Panc1 (cell line): Measurements from ENCODE around the gene CREB5. TPM values are rescaled to one million over a fixed set of nuclear protein-coding genes. Genes with fewer than 3 reads are reported as not detected.

Experiments
- ATAC-seq: fragments of 200-7000 bp; cut with Tn5 transposase; 2 replicates; pipeline ENCODE4 v1.9.1; 2020; ENCODE audit warnings: mild to moderate bottlenecking, moderate library complexity
- BruUV-seq: library from RNA; stranded (reverse); fragments of 400-500 nt; replicated peaks from 2 replicates; lab custom pipeline; 2021; lab: Mats Ljungman, UMichigan
- CTCF ChIA-PET: fragments of 300-600 bp; sonication (Branson Sonifier 250); formaldehyde crosslinking; loops from one replicate; lab custom pipeline; 2022; ENCODE audit warnings: antibody characterized with exemption; lab: Charles Lee
- POLR2A ChIA-PET: fragments of 300-600 bp; sonication (Branson Sonifier 250); formaldehyde crosslinking; loops from one replicate; lab custom pipeline; 2022; ENCODE audit warnings: antibody characterized with exemption; lab: Charles Lee
- DNase-seq: peaks from one replicate; pipeline ENCODE4 v3.0.0-alpha.2; 2010; ENCODE audit warnings: low read depth, low spot score
- H3K27ac ChIP-seq: 2 replicates; pipeline ENCODE4 v1.5.1; 2011; ENCODE audit warnings: mild to moderate bottlenecking, low read length, inconsistent platforms
- H3K27me3 ChIP-seq: fragments of 200-500 bp; sonication (Bioruptor generic); 2 replicates; pipeline ENCODE4 v1.6.0; 2014; ENCODE audit warnings: low read length, inconsistent platforms; ENCODE audit not compliant: control insufficient read depth, insufficient read depth
- H3K36me3 ChIP-seq: fragments of 200-500 bp; sonication (Bioruptor generic); 2 replicates; pipeline ENCODE4 v1.5.1; 2014; ENCODE audit warnings: inconsistent platforms, mild to moderate bottlenecking, low read length, moderate library complexity; ENCODE audit not compliant: control insufficient read depth, insufficient read depth
- H3K4me1 ChIP-seq: 2 replicates; pipeline ENCODE4 v1.5.1; 2011; ENCODE audit warnings: inconsistent platforms, mild to moderate bottlenecking, low read length, moderate library complexity; ENCODE audit not compliant: control insufficient read depth, insufficient read depth
- H3K4me3 ChIP-seq, 2 experiments: 2 replicates each; pipeline ENCODE4 v1.5.1; 2011 to 2012; ENCODE audit warnings: low read depth in 2 of 2, low read length in 2 of 2, mild to moderate bottlenecking in 2 of 2, inconsistent platforms in 1 of 2, moderate library complexity in 1 of 2
- H3K9me3 ChIP-seq: fragments of 200-500 bp; sonication (Bioruptor generic); 2 replicates; pipeline ENCODE4 v1.5.1; 2014; ENCODE audit warnings: low read depth, mild to moderate bottlenecking, inconsistent platforms, low read length, moderate library complexity; ENCODE audit not compliant: control insufficient read depth, insufficient read depth
- POLR2AphosphoS5 ChIP-seq: IDR thresholded peaks from 2 replicates; pipeline ENCODE4 v1.6.1; 2012; ENCODE audit warnings: mild to moderate bottlenecking, low read depth, low read length, moderate library complexity
- REST ChIP-seq, 2 experiments: IDR thresholded peaks; 2 replicates each; pipeline ENCODE4 v1.6.1; 2011 to 2012; ENCODE audit warnings: low read depth in 2 of 2, control low read depth in 1 of 2, low read length in 1 of 2, mild to moderate bottlenecking in 1 of 2, moderate library complexity in 1 of 2; ENCODE audit not compliant: insufficient read depth in 1 of 2
- SIN3A ChIP-seq: IDR thresholded peaks from 2 replicates; pipeline ENCODE4 v1.6.1; 2012; ENCODE audit warnings: low read depth, mild to moderate bottlenecking, low read length, moderate library complexity, borderline replicate concordance; ENCODE audit not compliant: insufficient read depth
- TCF7L2 ChIP-seq: IDR thresholded peaks from 2 replicates; pipeline ENCODE4 v1.6.1; 2011; ENCODE audit warnings: mild to moderate bottlenecking, low read depth, low read length, inconsistent platforms
- in situ Hi-C: cut with HindIII; loops from 2 replicates; pipeline ENCODE4 v1.10.0; 2016; ENCODE audit warnings: low sequenced_read_pairs, low pct_unique_long_range_greater_than_20kb
- intact Hi-C: fragments of 100-400 bp; cut with micrococcal nuclease; formaldehyde crosslinking; loops from one replicate; pipeline ENCODE4 v1.10.0; 2022; ENCODE audit not compliant: unreplicated experiment
- total RNA-seq: library from RNA; stranded (reverse); gene quantifications from one replicate; pipeline ENCODE4 v1.2.1, GENCODE V29; 2021; ENCODE audit not compliant: unreplicated experiment
- TF ChIP-seq, protein P1 (sequence below): fragments of 450-650 bp; IDR thresholded peaks from 2 replicates; pipeline ENCODE4 v1.5.1; 2017; ENCODE audit warnings: mild to moderate bottlenecking

CREB5 gene
- total RNA-seq, 1 experiment from 2014 or later: 3.1 TPM

DNA sequence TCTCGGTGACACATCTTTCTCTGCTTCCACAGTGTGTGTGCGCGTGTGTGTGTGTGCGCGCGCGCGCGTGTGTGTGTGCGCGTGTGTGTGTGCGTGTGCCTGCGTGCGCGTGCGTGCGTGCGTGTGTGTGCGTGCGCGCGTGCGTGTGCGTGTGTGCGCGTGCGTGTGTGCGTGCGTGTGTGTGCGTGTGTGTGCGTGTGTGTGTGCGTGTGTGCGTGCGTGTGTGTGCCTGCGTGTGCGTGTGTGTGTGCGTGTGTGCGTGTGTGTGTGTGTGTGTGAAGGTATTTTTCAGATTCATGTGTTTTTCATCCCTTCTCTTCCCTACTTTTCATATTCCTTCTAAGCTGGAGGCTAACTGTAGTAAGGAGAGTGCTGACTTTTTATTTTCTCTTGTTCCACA lies 148.4 kb downstream of the CREB5 start:
- peaks cover 7% of the 10 kb centered on the region; the same call in 1 of the 2 replicates for H3K27me3 ChIP-seq
- intact Hi-C loops (no loop called here), in situ Hi-C loops (no loop called here)
- H3K27ac ChIP-seq: no peak overlapping the region
- H3K36me3 ChIP-seq: no peaks in the 10 kb centered on the region
- no peaks in the 10 kb centered on the region for H3K9me3 ChIP-seq
- POLR2A ChIA-PET: no interaction called here
- DNase-seq: no peak
- TF ChIP-seq, protein P1, sequence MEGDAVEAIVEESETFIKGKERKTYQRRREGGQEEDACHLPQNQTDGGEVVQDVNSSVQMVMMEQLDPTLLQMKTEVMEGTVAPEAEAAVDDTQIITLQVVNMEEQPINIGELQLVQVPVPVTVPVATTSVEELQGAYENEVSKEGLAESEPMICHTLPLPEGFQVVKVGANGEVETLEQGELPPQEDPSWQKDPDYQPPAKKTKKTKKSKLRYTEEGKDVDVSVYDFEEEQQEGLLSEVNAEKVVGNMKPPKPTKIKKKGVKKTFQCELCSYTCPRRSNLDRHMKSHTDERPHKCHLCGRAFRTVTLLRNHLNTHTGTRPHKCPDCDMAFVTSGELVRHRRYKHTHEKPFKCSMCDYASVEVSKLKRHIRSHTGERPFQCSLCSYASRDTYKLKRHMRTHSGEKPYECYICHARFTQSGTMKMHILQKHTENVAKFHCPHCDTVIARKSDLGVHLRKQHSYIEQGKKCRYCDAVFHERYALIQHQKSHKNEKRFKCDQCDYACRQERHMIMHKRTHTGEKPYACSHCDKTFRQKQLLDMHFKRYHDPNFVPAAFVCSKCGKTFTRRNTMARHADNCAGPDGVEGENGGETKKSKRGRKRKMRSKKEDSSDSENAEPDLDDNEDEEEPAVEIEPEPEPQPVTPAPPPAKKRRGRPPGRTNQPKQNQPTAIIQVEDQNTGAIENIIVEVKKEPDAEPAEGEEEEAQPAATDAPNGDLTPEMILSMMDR: no peak
- TF ChIP-seq POLR2AphosphoS5 (no peak), REST (IDR thresholded peaks at IDR 0.05; ENCODE audit: insufficient read depth in 1 of 2, low read depth in 2 of 2, low read length in 1 of 2) (no peak), SIN3A (no peak), TCF7L2 (no peak)
- CTCF ChIA-PET: no interaction called here
- ATAC-seq: no peak
- no peak overlapping the region for H3K4me3 ChIP-seq
- no peaks in the 10 kb centered on the region for H3K4me1 ChIP-seq
- BruUV-seq: no TSS peak

DNA sequence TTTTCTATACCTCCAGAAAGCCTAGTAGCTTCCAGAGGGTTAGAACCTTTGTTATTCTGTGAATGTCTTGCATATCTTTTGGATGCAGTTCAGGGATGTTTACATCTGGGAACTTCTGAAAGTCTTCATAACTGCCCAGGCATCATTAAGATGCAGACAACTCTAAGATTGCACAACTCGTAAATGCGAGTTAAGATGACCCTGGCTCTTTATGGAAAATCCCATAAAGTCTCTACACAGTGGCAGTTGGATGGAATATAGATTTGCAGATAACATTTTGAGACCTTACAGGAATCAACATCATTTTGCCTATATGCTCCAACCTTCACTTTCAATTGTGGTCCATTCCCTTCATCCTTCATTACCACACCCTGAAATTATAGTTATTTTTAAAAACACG lies 151.7 kb downstream of the CREB5 start:
- no peak for ATAC-seq
- H3K4me1 ChIP-seq: no peaks in the 10 kb centered on the region
- no peak overlapping the region for H3K27ac ChIP-seq
- BruUV-seq: no TSS peak
- intact Hi-C loops: no loop called here
- DNase-seq: no peak
- no peaks in the 10 kb centered on the region for H3K9me3 ChIP-seq
- peaks cover 12% of the 10 kb centered on the region for H3K27me3 ChIP-seq
- no peaks in the 10 kb centered on the region for H3K36me3 ChIP-seq
- in situ Hi-C loops: no loop called here
- TF ChIP-seq REST (IDR thresholded peaks at IDR 0.05; ENCODE audit: insufficient read depth in 1 of 2, low read depth in 2 of 2, low read length in 1 of 2): no peak
- TF ChIP-seq TCF7L2: no peak
- no peak for TF ChIP-seq POLR2AphosphoS5
- ChIA-PET CTCF (no interaction called here), POLR2A (no interaction called here)
- no peak overlapping the region for H3K4me3 ChIP-seq
